ENCODE measurements around the gene THEMIS. TPM values are rescaled to one million over a fixed set of nuclear protein-coding genes. Genes with fewer than 3 reads are reported as not detected.

The THEMIS gene
- total RNA-seq, 1 donor from 2014 or later: not detected

DNA sequence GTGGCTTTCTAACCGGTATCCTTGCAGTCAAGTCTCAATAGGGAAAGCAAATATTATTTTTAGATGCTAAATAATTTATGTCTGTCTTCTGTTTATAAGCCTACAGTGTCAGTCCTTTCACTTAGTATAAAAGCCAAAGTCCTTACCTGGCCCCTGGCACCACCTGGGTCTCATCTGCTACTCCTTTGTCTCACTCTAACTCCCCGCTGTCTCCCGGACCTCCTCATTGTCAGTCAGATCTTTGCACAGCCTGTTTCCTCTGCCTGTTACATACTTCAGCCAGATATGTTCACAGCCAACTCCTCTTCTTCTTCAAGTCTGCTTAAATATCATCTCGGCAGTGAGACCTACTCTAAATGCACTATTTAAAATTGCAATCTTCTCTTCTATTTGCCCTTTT is 84.2 kb downstream of the THEMIS start:
- Mint-ChIP-seq H3K4me3 (ENCODE audit: unreplicated experiment) (no peak overlapping the region), H3K27ac (ENCODE audit: unreplicated experiment) (no peak overlapping the region), H3K9me3 (ENCODE audit: unreplicated experiment) (peaks cover 2% of the 10 kb centered on the region), H3K4me1 (ENCODE audit: low read depth, unreplicated experiment) (peaks cover 7% of the 10 kb centered on the region), H3K36me3 (ENCODE audit: unreplicated experiment) (no peaks in the 10 kb centered on the region), H3K27me3 (ENCODE audit: unreplicated experiment) (no peaks in the 10 kb centered on the region)
- TF ChIP-seq CTCF (IDR thresholded peaks at IDR 0.05; ENCODE audit: partially characterized antibody, unreplicated experiment): no peak
- DNase-seq: no peak

DNA sequence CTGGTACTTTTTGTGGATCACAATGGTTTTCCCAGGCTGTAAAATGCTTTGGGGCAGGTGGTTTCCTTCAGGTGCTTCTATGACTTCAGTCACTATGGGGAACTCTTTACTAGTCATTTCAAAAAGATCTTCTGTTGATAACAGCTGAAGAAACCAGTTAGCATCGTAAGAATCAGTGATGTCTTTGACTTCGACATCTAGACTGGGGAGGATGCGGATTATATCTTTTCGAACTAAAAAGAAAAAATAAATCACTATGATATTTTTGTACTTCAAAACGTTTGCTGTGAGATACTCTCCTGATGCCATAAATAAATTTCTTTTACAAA is 87.2 kb downstream of the THEMIS start:
- TF ChIP-seq CTCF (IDR thresholded peaks at IDR 0.05; ENCODE audit: partially characterized antibody, unreplicated experiment): no peak
- H3K27me3 Mint-ChIP-seq (ENCODE audit: unreplicated experiment): no peaks in the 10 kb centered on the region
- peaks cover 2% of the 10 kb centered on the region for H3K9me3 Mint-ChIP-seq (ENCODE audit: unreplicated experiment)
- H3K27ac Mint-ChIP-seq (ENCODE audit: unreplicated experiment): no peak overlapping the region
- DNase-seq: no peak
- no peak overlapping the region for H3K4me3 Mint-ChIP-seq (ENCODE audit: unreplicated experiment)
- no peaks in the 10 kb centered on the region for H3K36me3 Mint-ChIP-seq (ENCODE audit: unreplicated experiment)
- peaks cover 7% of the 10 kb centered on the region for H3K4me1 Mint-ChIP-seq (ENCODE audit: low read depth, unreplicated experiment)

- Mint-ChIP-seq H3K36me3 (ENCODE audit: unreplicated experiment) (no peaks in the 10 kb centered on the region), H3K27ac (ENCODE audit: unreplicated experiment) (no peak overlapping the region), H3K4me1 (ENCODE audit: low read depth, unreplicated experiment) (peaks cover 7% of the 10 kb centered on the region), H3K27me3 (ENCODE audit: unreplicated experiment) (no peaks in the 10 kb centered on the region), H3K9me3 (ENCODE audit: unreplicated experiment) (no peaks in the 10 kb centered on the region), H3K4me3 (ENCODE audit: unreplicated experiment) (no peak overlapping the region)
- TF ChIP-seq CTCF (IDR thresholded peaks at IDR 0.05; ENCODE audit: partially characterized antibody, unreplicated experiment): no peak
- DNase-seq: no peak
Measured at GRCh38 chr6:127812985-127813698, 87.7 kb downstream of the THEMIS start.

DNA sequence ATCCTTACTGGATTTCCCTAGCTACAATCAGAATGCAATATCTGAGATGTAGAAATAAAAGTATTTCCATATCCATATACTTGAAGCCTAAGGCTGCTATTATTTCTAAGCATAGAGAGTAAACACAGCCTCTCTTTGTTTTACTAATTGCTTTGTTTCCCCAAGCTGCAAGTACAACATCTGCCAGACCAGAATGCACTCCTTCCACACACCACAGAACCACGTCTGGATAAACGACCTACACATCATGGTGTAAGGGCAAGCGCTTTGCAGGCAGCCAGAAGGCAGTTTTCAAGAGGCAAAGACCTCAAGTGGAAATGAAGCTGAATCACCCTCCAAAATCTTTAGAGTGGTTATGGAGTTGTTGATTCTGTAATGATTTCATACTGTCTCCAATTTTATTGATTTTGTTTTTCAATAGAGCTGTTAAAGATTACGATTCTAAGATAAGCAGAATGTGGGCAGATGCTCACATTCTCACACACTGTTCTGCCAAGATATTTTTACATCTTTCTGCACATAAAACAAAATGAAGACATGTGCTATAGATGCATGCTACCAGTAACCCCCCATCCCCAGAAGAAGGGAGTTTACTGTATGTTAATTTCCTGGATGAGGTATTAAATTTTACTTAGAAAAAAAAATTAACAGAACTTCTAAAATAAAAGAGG is 88.8 kb downstream of the THEMIS start:
- no peaks in the 10 kb centered on the region for H3K27me3 Mint-ChIP-seq (ENCODE audit: unreplicated experiment)
- H3K9me3 Mint-ChIP-seq (ENCODE audit: unreplicated experiment): no peaks in the 10 kb centered on the region
- peak overlapping the region; percentile 63 for H3K27ac Mint-ChIP-seq (ENCODE audit: unreplicated experiment)
- no peak overlapping the region for H3K4me3 Mint-ChIP-seq (ENCODE audit: unreplicated experiment)
- no peak for DNase-seq
- no peak for TF ChIP-seq CTCF (IDR thresholded peaks at IDR 0.05; ENCODE audit: partially characterized antibody, unreplicated experiment)
- peaks cover 7% of the 10 kb centered on the region for H3K4me1 Mint-ChIP-seq (ENCODE audit: low read depth, unreplicated experiment)
- no peaks in the 10 kb centered on the region for H3K36me3 Mint-ChIP-seq (ENCODE audit: unreplicated experiment)

DNA sequence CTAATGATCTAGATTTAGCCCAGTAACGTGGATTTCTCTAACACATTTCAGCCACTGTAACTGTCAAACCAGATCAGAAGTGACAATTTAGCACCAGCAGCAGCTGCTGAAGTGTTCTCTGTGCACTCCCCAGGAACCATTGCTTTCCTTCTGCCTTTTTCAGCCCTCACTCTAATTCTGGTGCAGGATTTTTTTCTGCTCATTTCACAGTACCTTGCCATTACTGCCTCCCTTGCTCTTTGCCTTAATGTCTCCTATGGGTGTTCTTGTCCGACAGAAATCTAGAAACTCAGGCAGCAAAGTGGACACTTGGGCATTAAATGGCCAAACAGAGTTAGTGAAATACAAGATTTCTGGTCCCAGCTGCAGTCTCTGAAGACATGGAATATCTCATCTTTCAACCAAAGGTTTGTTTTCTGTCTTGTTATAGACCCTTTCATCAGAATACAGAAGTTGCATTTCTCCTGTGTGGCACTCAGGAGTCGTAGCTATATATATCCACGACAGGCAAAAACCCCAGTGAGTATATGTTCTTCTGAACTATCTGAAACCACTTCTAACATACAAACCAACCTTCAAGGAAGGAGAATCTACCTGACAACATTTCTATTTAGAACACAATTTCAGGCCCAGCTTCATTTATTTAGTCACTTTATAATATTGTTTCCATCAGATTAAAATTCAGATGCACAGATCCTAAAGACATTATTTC is 92.9 kb downstream of the THEMIS start:
- H3K4me3 Mint-ChIP-seq (ENCODE audit: unreplicated experiment): no peak overlapping the region
- no peaks in the 10 kb centered on the region for H3K36me3 Mint-ChIP-seq (ENCODE audit: unreplicated experiment)
- TF ChIP-seq CTCF (IDR thresholded peaks at IDR 0.05; ENCODE audit: partially characterized antibody, unreplicated experiment): no peak
- no peak overlapping the region for H3K27ac Mint-ChIP-seq (ENCODE audit: unreplicated experiment)
- no peaks in the 10 kb centered on the region for H3K9me3 Mint-ChIP-seq (ENCODE audit: unreplicated experiment)
- H3K27me3 Mint-ChIP-seq (ENCODE audit: unreplicated experiment): no peaks in the 10 kb centered on the region
- peaks cover 5% of the 10 kb centered on the region for H3K4me1 Mint-ChIP-seq (ENCODE audit: low read depth, unreplicated experiment)
- DNase-seq: no peak

Measured in glutamatergic neuron (in vitro differentiated cells).